ENCODE results near the gene CHRM1. TPM values are rescaled to one million over a fixed set of nuclear protein-coding genes. Genes with fewer than 3 reads are reported as not detected.
A peak's percentile ranks its signal among the peaks of the same experiment; 100 is the strongest.

The CHRM1 gene
- total RNA-seq, 1 donor from 2014 or later: not detected

DNA sequence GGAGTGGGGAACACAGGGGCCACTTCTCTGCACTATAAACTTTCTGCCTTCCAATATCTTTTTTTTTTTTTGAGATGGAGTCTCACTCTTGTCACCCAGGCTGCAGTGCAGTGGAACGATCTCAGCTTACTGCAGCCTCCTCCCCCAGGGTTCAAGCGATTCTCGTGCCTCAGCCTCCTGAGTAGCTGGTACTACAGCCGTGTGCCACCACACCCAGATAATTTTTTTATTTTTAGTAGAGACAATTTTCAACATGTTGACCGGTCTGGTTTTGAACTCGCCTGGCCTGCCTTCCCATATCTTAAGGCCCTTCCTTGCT is 38.8 kb downstream of the CHRM1 start:
- peak overlapping the region; percentile 88 for H3K4me3 ChIP-seq (ENCODE audit: low read depth, low read length)
- TF ChIP-seq, protein P1, sequence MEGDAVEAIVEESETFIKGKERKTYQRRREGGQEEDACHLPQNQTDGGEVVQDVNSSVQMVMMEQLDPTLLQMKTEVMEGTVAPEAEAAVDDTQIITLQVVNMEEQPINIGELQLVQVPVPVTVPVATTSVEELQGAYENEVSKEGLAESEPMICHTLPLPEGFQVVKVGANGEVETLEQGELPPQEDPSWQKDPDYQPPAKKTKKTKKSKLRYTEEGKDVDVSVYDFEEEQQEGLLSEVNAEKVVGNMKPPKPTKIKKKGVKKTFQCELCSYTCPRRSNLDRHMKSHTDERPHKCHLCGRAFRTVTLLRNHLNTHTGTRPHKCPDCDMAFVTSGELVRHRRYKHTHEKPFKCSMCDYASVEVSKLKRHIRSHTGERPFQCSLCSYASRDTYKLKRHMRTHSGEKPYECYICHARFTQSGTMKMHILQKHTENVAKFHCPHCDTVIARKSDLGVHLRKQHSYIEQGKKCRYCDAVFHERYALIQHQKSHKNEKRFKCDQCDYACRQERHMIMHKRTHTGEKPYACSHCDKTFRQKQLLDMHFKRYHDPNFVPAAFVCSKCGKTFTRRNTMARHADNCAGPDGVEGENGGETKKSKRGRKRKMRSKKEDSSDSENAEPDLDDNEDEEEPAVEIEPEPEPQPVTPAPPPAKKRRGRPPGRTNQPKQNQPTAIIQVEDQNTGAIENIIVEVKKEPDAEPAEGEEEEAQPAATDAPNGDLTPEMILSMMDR (conservative IDR thresholded peaks at IDR 0.05; ENCODE audit: low read depth, low read length): no peak
- no peak for DNase-seq (ENCODE audit: low read depth)

GRCh38 chr11:62881579-62882430 is 39.4 kb downstream of the CHRM1 start:
- H3K4me3 ChIP-seq (ENCODE audit: low read depth, low read length): peak overlapping the region; percentile 88
- TF ChIP-seq, protein P1 (conservative IDR thresholded peaks at IDR 0.05; ENCODE audit: low read depth, low read length): no peak
- peak; percentile 68 for DNase-seq (ENCODE audit: low read depth)

DNA sequence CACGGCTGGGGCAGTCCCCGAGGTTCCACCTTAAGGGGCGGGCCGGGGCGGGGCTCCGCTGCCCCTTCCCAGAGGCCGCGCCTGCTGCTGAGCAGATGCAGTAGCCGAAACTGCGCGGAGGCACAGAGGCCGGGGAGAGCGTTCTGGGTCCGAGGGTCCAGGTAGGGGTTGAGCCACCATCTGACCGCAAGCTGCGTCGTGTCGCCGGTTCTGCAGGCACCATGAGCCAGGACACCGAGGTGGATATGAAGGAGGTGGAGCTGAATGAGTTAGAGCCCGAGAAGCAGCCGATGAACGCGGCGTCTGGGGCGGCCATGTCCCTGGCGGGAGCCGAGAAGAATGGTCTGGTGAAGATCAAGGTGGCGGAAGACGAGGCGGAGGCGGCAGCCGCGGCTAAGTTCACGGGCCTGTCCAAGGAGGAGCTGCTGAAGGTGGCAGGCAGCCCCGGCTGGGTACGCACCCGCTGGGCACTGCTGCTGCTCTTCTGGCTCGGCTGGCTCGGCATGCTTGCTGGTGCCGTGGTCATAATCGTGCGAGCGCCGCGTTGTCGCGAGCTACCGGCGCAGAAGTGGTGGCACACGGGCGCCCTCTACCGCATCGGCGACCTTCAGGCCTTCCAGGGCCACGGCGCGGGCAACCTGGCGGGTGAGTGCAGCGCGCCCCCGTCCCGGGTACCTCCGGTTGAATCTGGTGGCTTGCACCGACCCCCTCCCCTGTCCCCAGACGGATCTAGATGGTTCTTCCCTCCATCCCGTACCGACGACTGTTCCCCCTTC is 40.2 kb downstream of the CHRM1 start, which contains the start of gene SLC3A2:
SLC3A2 (plus strand) TSS at position 94 of the 776 bp plus-strand sequence; CDS start at position 222, 128 bp downstream.
- H3K4me3 ChIP-seq (ENCODE audit: low read depth, low read length): peak within 1 kb of the TSS; percentile 88
- DNase-seq (ENCODE audit: low read depth): no peak
- TF ChIP-seq, protein P1 (conservative IDR thresholded peaks at IDR 0.05; ENCODE audit: low read depth, low read length): peak; percentile 58

DNA sequence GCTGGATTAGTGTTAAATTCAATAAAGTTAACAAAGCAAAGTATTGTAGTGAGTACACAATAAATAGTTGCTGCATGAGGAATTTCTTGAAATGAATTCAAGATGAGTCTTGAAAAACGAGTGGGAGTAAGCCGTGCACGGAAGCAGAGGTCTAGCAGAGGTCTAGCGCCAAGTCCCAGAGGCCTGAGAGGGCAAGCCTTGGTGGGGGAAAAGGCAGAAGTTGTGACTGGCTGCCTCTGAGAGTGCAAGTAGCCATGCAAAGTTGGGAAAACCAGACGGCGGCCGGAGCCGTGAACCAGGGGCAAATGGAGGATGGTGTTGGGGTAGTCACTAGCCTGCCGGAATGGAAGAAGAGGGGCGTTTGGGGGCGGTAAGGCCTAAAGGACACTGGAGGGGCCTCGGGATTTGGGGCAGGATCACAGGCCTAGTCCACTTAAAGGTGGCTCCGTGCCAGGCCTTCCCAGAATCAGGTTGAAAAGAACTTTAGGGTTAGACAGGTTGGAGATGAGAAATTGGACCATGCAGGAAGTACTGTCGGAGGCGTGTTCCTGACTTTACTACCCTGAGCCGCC is 40.8 kb downstream of the CHRM1 start:
- peak overlapping the region; percentile 88 for H3K4me3 ChIP-seq (ENCODE audit: low read depth, low read length)
- TF ChIP-seq, protein P1 (conservative IDR thresholded peaks at IDR 0.05; ENCODE audit: low read depth, low read length): no peak
- DNase-seq (ENCODE audit: low read depth): no peak

- TF ChIP-seq, protein P1 (conservative IDR thresholded peaks at IDR 0.05; ENCODE audit: low read depth, low read length): no peak
- DNase-seq (ENCODE audit: low read depth): no peak
- peak overlapping the region; percentile 88 for H3K4me3 ChIP-seq (ENCODE audit: low read depth, low read length)
These were observed 41.8 kb downstream of the CHRM1 start for GRCh38 chr11:62879235-62879978.

- no peak for DNase-seq (ENCODE audit: low read depth)
- H3K4me3 ChIP-seq (ENCODE audit: low read depth, low read length): no peak overlapping the region
- TF ChIP-seq, protein P1 (conservative IDR thresholded peaks at IDR 0.05; ENCODE audit: low read depth, low read length): no peak
These were observed 44.5 kb downstream of the CHRM1 start for GRCh38 chr11:62876712-62877111.
